Measurements from ENCODE around the gene CCL13.
"Not testable (repeated sequence)": the region's sequence is repeated elsewhere in the genome, so short reads cannot be mapped to it uniquely, and the experiment has no call there.

Gene CCL13

DNA sequence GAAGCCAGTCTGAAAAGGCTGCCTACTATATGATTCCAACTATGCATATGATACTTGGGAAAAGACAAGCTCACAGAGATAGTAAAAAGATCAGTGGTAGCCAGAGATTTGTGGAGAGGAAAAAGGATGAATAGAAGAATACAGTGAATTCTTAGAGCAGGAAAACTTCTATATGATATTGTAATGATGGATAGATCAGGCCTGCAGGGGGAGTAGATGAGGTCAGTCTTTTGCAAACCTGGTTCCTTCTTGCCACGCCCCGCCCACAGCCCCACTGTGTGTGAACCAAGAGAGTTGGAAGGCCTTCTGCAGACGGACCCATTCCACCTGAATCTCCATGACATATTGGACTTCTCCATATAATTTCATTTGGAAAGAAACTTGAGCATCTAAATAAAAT lies 37.8 kb upstream of the CCL13 start:
- TF ChIP-seq, protein P1, sequence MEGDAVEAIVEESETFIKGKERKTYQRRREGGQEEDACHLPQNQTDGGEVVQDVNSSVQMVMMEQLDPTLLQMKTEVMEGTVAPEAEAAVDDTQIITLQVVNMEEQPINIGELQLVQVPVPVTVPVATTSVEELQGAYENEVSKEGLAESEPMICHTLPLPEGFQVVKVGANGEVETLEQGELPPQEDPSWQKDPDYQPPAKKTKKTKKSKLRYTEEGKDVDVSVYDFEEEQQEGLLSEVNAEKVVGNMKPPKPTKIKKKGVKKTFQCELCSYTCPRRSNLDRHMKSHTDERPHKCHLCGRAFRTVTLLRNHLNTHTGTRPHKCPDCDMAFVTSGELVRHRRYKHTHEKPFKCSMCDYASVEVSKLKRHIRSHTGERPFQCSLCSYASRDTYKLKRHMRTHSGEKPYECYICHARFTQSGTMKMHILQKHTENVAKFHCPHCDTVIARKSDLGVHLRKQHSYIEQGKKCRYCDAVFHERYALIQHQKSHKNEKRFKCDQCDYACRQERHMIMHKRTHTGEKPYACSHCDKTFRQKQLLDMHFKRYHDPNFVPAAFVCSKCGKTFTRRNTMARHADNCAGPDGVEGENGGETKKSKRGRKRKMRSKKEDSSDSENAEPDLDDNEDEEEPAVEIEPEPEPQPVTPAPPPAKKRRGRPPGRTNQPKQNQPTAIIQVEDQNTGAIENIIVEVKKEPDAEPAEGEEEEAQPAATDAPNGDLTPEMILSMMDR (conservative IDR thresholded peaks at IDR 0.05; ENCODE audit: control insufficient read depth, insufficient read depth, low read depth, low read length), result peak; percentile 12
- DNase-seq (ENCODE audit: low read depth), result no peak
- H3K4me3 ChIP-seq (ENCODE audit: control insufficient read depth, low read depth, low read length), result no peak overlapping the region

DNA sequence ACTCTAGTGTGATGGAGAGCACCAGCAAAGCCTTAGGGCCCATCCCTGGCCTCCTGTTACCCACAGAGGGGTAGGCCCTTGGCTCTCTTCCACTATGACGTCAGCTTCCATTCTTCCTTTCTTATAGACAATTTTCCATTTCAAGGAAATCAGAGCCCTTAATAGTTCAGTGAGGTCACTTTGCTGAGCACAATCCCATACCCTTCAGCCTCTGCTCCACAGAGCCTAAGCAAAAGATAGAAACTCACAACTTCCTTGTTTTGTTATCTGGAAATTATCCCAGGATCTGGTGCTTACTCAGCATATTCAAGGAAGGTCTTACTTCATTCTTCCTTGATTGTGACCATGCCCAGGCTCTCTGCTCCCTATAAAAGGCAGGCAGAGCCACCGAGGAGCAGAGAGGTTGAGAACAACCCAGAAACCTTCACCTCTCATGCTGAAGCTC lies 37.2 kb upstream of the CCL13 start, which contains the start of gene CCL8:
TSS of gene CCL8 (plus strand) at position 397 of the 445 bp plus-strand sequence. CDS start 67 bp downstream, outside the sequence.
- H3K4me3 ChIP-seq (ENCODE audit: control insufficient read depth, low read depth, low read length), result no peak within 1 kb of the TSS
- TF ChIP-seq, protein P1 (conservative IDR thresholded peaks at IDR 0.05; ENCODE audit: control insufficient read depth, insufficient read depth, low read depth, low read length), result no peak
- peak; percentile 43 for DNase-seq (ENCODE audit: low read depth)

DNA sequence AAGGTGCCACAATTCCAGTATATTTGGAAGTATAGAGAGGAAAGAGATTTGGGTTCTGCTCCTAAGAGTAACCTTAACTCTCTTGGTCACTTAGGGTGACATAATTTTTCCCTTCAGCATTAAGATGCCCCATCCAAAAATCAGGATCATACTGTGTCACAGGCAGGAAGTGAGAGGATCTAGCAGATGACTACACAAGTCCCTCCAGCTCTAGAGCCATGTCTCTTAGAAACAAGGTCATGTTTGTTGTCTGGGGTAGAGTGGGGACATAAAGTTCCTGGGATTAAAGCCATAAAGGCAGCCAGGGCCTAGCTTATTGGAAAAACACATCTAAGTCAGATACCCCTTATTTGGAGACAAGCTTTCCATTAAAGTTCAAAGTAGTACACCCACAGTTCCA lies 34.3 kb upstream of the CCL13 start:
- no peak for DNase-seq (ENCODE audit: low read depth)
- TF ChIP-seq, protein P1 (conservative IDR thresholded peaks at IDR 0.05; ENCODE audit: control insufficient read depth, insufficient read depth, low read depth, low read length), result no peak
- H3K4me3 ChIP-seq (ENCODE audit: control insufficient read depth, low read depth, low read length), result no peak overlapping the region

DNA sequence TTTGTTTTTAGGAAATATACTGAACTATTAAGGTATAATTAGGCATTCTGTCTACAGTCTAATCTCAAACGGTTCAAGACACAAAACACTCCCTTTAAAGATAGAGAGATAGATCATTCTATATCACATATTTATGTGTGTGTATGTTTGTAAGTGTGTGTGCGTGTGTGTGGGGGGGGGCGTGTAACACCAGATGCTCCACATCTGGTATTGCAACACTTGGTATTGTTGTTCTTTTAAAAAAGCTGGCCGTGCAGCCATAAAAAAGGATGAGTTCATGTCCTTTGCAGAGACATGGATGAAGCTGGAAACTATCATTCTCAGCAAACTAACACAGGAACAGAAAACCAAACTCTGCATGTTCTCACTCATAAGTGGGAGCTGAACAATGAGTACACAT lies 28.7 kb upstream of the CCL13 start:
- DNase-seq (ENCODE audit: low read depth), result peak; percentile 86
- H3K4me3 ChIP-seq (ENCODE audit: control insufficient read depth, low read depth, low read length), result not testable (repeated sequence)

DNA sequence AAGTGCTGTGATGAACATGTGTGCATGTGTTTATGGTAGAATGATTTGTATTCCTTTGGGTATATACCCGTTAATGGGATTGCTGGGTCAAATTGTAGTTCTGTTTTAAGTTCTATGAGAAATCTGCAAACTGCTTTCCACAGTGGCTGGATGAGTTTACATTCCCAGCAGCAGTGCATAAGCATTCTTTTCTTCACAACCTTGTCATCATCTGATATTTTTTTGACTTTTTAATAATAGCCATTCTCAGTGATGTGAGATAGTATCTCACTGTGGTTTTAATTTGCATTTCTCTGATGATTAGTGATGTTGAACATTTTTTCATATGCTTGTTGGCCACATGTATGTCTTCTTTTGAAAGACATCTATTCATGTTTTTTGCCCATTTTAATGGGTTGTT lies 18.6 kb upstream of the CCL13 start:
- DNase-seq (ENCODE audit: low read depth), result no peak
- TF ChIP-seq, protein P1 (conservative IDR thresholded peaks at IDR 0.05; ENCODE audit: control insufficient read depth, insufficient read depth, low read depth, low read length), result no peak
- H3K4me3 ChIP-seq (ENCODE audit: control insufficient read depth, low read depth, low read length), result no peak overlapping the region

DNA sequence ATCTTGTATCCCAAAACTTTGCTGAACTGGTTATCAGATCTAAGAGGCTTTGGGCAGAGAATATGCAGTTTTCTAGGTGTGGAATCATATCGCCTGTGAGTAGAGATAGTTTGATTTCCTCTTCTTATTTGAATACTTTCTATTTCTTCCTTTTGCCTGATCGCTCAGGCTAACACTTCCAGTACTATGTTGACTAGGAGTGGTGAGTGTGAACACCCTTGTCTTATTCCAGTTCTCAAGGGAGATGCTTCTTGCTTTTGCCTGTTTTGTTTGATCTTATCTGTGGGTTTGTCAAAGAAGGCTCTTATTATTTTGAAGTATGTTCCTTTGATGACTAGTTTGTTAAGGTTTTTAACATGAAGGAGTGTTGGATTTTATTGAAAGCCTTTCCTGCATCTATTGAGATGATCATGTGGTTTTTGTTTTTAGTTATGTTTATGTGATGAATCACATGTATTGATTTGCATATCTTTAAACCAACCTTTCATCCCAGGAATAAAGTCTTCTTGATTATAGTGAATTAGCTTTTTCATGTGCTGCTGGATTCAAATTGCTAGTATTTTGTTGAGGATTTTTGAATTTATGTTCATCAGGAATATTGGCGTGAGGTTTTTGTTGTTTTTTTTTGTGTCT lies 17.0 kb upstream of the CCL13 start:
- TF ChIP-seq, protein P1 (conservative IDR thresholded peaks at IDR 0.05; ENCODE audit: control insufficient read depth, insufficient read depth, low read depth, low read length), result no peak
- no peak overlapping the region for H3K4me3 ChIP-seq (ENCODE audit: control insufficient read depth, low read depth, low read length)
- DNase-seq (ENCODE audit: low read depth), result no peak

DNA sequence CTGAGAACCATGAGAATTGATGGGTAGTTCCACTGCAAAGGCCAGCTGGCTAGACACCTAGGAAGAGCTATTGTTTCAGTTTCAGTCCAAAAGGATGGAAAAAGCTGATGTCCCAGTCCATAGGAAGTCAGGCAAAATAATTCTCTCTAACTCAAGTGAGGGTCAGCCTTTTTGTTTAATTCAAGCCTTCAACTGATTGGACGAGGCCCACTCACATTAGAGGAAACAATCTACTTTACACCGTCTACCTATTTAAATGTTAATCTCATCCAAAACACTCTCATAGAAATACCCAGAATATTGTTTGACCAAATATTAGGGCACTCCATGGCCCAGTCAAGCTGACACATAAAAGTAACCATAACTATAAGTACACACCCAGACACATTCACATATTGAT lies 14.4 kb upstream of the CCL13 start:
- TF ChIP-seq, protein P1 (conservative IDR thresholded peaks at IDR 0.05; ENCODE audit: control insufficient read depth, insufficient read depth, low read depth, low read length), result no peak
- no peak for DNase-seq (ENCODE audit: low read depth)
- no peak overlapping the region for H3K4me3 ChIP-seq (ENCODE audit: control insufficient read depth, low read depth, low read length)

Measured in fibroblast of mammary gland (primary cell).